Neural crest cell (in vitro differentiated cells): ENCODE data around the gene RBM44. TPM values are rescaled to one million over a fixed set of nuclear protein-coding genes. Genes with fewer than 3 reads are reported as not detected.

Source experiments
- DNase-seq: peaks from one replicate; pipeline ENCODE4 v3.0.0; 2021; ENCODE audit warnings: low read depth, mixed read lengths, low spot score
- H3K27ac Mint-ChIP-seq: one replicate; pipeline ENCODE4 v1.8.0; 2021; ENCODE audit warnings: mild to moderate bottlenecking, mixed read lengths; ENCODE audit not compliant: unreplicated experiment
- H3K27me3 Mint-ChIP-seq: 2 replicates; pipeline ENCODE4 v1.8.0; 2021; ENCODE audit warnings: low read depth, mild to moderate bottlenecking, mixed read lengths
- H3K36me3 Mint-ChIP-seq: 2 replicates; pipeline ENCODE4 v1.8.0; 2021; ENCODE audit warnings: low read depth, mild to moderate bottlenecking, mixed read lengths
- H3K4me1 Mint-ChIP-seq: 2 replicates; pipeline ENCODE4 v1.8.0; 2021; ENCODE audit warnings: mixed read lengths
- H3K4me3 Mint-ChIP-seq: one replicate; pipeline ENCODE4 v1.8.0; 2021; ENCODE audit warnings: mild to moderate bottlenecking, mixed read lengths
- H3K9me3 Mint-ChIP-seq: 2 replicates; pipeline ENCODE4 v1.8.0; 2021; ENCODE audit warnings: mixed read lengths
- CTCF ChIP-seq: fragments of 200-600 bp; sonication (generic); conservative IDR thresholded peaks from 2 replicates; pipeline ENCODE4 v1.5.0; 2021; ENCODE audit warnings: antibody characterized with exemption, mild to moderate bottlenecking
- total RNA-seq: library from RNA; stranded (reverse); gene quantifications from 2 replicates; pipeline ENCODE4 v1.2.1, GENCODE V29; 2021

RBM44 gene
- total RNA-seq, 1 donor from 2014 or later: 0.42 TPM

- Mint-ChIP-seq H3K4me3 (no peak overlapping the region), H3K27me3 (peaks cover 30% of the 10 kb centered on the region)
- no peak for TF ChIP-seq CTCF
Measured at GRCh38 chr2:237815637-237816036, 17.1 kb downstream of the RBM44 start.

GRCh38 chr2:237816531-237816930, 18.0 kb downstream of the RBM44 start:
- no peak for TF ChIP-seq CTCF
- H3K9me3 Mint-ChIP-seq: no peaks in the 10 kb centered on the region
- no peak overlapping the region for H3K27ac Mint-ChIP-seq
- H3K27me3 Mint-ChIP-seq: peaks cover 28% of the 10 kb centered on the region
- no peak for DNase-seq
- no peaks in the 10 kb centered on the region for H3K36me3 Mint-ChIP-seq
- no peak overlapping the region for H3K4me3 Mint-ChIP-seq
- H3K4me1 Mint-ChIP-seq: no peaks in the 10 kb centered on the region

More at GRCh38 chr2:237815637-237816036, 17.1 kb downstream of the RBM44 start:
- H3K4me1 Mint-ChIP-seq: no peaks in the 10 kb centered on the region
- no peak for DNase-seq
- no peaks in the 10 kb centered on the region for H3K9me3 Mint-ChIP-seq
- no peak overlapping the region for H3K27ac Mint-ChIP-seq
- no peaks in the 10 kb centered on the region for H3K36me3 Mint-ChIP-seq

GRCh38 chr2:237818066-237818473, 19.5 kb downstream of the RBM44 start:
- H3K4me1 Mint-ChIP-seq: no peaks in the 10 kb centered on the region

GRCh38 chr2:237819231-237819630, 20.7 kb downstream of the RBM44 start:
- no peak for DNase-seq
- no peak overlapping the region for H3K27ac Mint-ChIP-seq
- no peaks in the 10 kb centered on the region for H3K9me3 Mint-ChIP-seq
- H3K36me3 Mint-ChIP-seq: no peaks in the 10 kb centered on the region
- peaks cover 18% of the 10 kb centered on the region for H3K27me3 Mint-ChIP-seq
- H3K4me3 Mint-ChIP-seq: no peak overlapping the region
- no peaks in the 10 kb centered on the region for H3K4me1 Mint-ChIP-seq
- no peak for TF ChIP-seq CTCF

More at GRCh38 chr2:237818066-237818473, 19.5 kb downstream of the RBM44 start:
- no peaks in the 10 kb centered on the region for H3K9me3 Mint-ChIP-seq
- peaks cover 21% of the 10 kb centered on the region for H3K27me3 Mint-ChIP-seq
- H3K27ac Mint-ChIP-seq: no peak overlapping the region
- H3K4me3 Mint-ChIP-seq: no peak overlapping the region
- no peaks in the 10 kb centered on the region for H3K36me3 Mint-ChIP-seq
- no peak for TF ChIP-seq CTCF
- DNase-seq: no peak

GRCh38 chr2:237820421-237820820, 21.8 kb downstream of the RBM44 start:
- Mint-ChIP-seq H3K27me3 (peaks cover 15% of the 10 kb centered on the region), H3K36me3 (no peaks in the 10 kb centered on the region), H3K4me1 (no peaks in the 10 kb centered on the region), H3K27ac (no peak overlapping the region), H3K4me3 (no peak overlapping the region), H3K9me3 (no peaks in the 10 kb centered on the region)
- no peak for TF ChIP-seq CTCF
- no peak for DNase-seq

- Mint-ChIP-seq H3K4me3 (no peak overlapping the region), H3K27ac (no peak overlapping the region), H3K27me3 (peaks cover 6% of the 10 kb centered on the region), H3K4me1 (peaks cover 5% of the 10 kb centered on the region), H3K36me3 (no peaks in the 10 kb centered on the region), H3K9me3 (no peaks in the 10 kb centered on the region)
- TF ChIP-seq CTCF: no peak
- no peak for DNase-seq
Measured at GRCh38 chr2:237823544-237823943, 25.0 kb downstream of the RBM44 start.
